ENCODE results near the gene JUP. TPM values are rescaled to one million over a fixed set of nuclear protein-coding genes. Genes with fewer than 3 reads are reported as not detected.

The JUP gene
- polyA plus RNA-seq, 1 of the 3 experiments (the other 2 are of a cell fraction) = 13.0 TPM

- POLR2A ChIA-PET = interaction anchor here (1.5 kb wide), 1 partner anchor 36 kb away, joined by 4 read pairs; the partner anchor contains the start of gene JUP
- H3K36me3 ChIP-seq (replicated peaks in 1 of 2; ENCODE audit: control insufficient read depth in 1 of 2, insufficient read depth in 2 of 2, low read length in 1 of 2) = no peaks in the 10 kb centered on the region
Measured at GRCh38 chr17:41750862-41751261, 35.6 kb downstream of the JUP start.

GRCh38 chr17:41748275-41748674 lies 38.2 kb downstream of the JUP start:
- no peak for DNase-seq
- POLR2A ChIA-PET = interaction anchor here (0.5 to 0.6 kb wide), 2 partner anchors 269 to 1627 kb away, joined by 3 read pairs; partner anchors contain the start of gene DNAJC7
- Histone ChIP-seq H3K4me2 (no peak overlapping the region), H3K9me2 (no peaks in the 10 kb centered on the region), H3K36me3 (replicated peaks in 1 of 2; ENCODE audit: control insufficient read depth in 1 of 2, insufficient read depth in 2 of 2, low read length in 1 of 2) (no peaks in the 10 kb centered on the region), H3K4me3 (ENCODE audit: low read depth in 2 of 2, low read length in 1 of 2) (no peak overlapping the region), H2AFZ (ENCODE audit: low read depth) (no peak overlapping the region), H4K20me1 (ENCODE audit: insufficient read depth) (no peaks in the 10 kb centered on the region), H3K27ac (ENCODE audit: low read depth in 2 of 2, low read length in 1 of 2) (no peak overlapping the region), H3K79me2 (ENCODE audit: insufficient read depth) (no peaks in the 10 kb centered on the region), H3K4me1 (ENCODE audit: control insufficient read depth in 1 of 2, insufficient read depth in 2 of 2, low read depth in 1 of 2, low read length in 1 of 2) (no peaks in the 10 kb centered on the region), H3K27me3 (ENCODE audit: insufficient read depth) (no peaks in the 10 kb centered on the region; the same call in 1 of the 2 replicates), H3K9me3 (no peaks in the 10 kb centered on the region), H3F3A (replicated peaks; ENCODE audit: insufficient read depth) (no peaks in the 10 kb centered on the region), H3K9ac (no peak overlapping the region)
- TF ChIP-seq TEAD4 (IDR thresholded peaks at IDR 0.05; ENCODE audit: borderline replicate concordance, insufficient read depth) (no peak), TCF12 (IDR thresholded peaks at IDR 0.05) (no peak), FOSL2 (IDR thresholded peaks at IDR 0.05; ENCODE audit: borderline replicate concordance, low read depth) (no peak), FOXJ3 (CRISPR knock-in tag; IDR thresholded peaks at IDR 0.05) (no peak), SMC3 (IDR thresholded peaks at IDR 0.05; ENCODE audit: low read depth, low read length) (no peak), EP300 (IDR thresholded peaks at IDR 0.05; ENCODE audit: borderline replicate concordance in 1 of 2, low read depth in 1 of 2, low read length in 1 of 2) (no peak), IRF3 (IDR thresholded peaks at IDR 0.05; ENCODE audit: low read depth, low read length) (no peak), SIN3A (IDR thresholded peaks at IDR 0.05; ENCODE audit: borderline replicate concordance, low read depth, low read length) (no peak)
- 88% methylated on average over 6 of the region's 6 CpGs for WGBS (ENCODE audit: low lambda C conversion rate)
- CTCF ChIA-PET = interaction anchor here (24.8 kb wide), 1 partner anchor 55 kb away, joined by 405 read pairs; the partner anchor contains the start of genes FKBP10 and P3H4

More at GRCh38 chr17:41750862-41751261, 35.6 kb downstream of the JUP start:
- Histone ChIP-seq H3K9me3 (no peaks in the 10 kb centered on the region), H3K9me2 (no peaks in the 10 kb centered on the region), H3K79me2 (ENCODE audit: insufficient read depth) (no peaks in the 10 kb centered on the region), H3K27me3 (ENCODE audit: insufficient read depth) (no peaks in the 10 kb centered on the region), H3K4me2 (no peak overlapping the region), H3K27ac (ENCODE audit: low read depth in 2 of 2, low read length in 1 of 2) (no peak overlapping the region), H3K4me1 (ENCODE audit: control insufficient read depth in 1 of 2, insufficient read depth in 2 of 2, low read depth in 1 of 2, low read length in 1 of 2) (no peaks in the 10 kb centered on the region; a peak in 1 of 4 replicates), H3K4me3 (ENCODE audit: low read depth in 2 of 2, low read length in 1 of 2) (no peak overlapping the region), H3F3A (replicated peaks; ENCODE audit: insufficient read depth) (no peaks in the 10 kb centered on the region), H3K9ac (no peak overlapping the region), H4K20me1 (ENCODE audit: insufficient read depth) (no peaks in the 10 kb centered on the region), H2AFZ (ENCODE audit: low read depth) (no peak overlapping the region)
- CTCF ChIA-PET = interaction anchor here (1.7 to 5.3 kb wide), 4 partner anchors 13 to 60 kb away, joined by 5 to 24 read pairs (median 22); partner anchors contain the start of genes JUP and P3H4
- TF ChIP-seq MXI1 (IDR thresholded peaks at IDR 0.05; ENCODE audit: low read depth, low read length) (no peak), RAD21 (IDR thresholded peaks at IDR 0.05; ENCODE audit: low read length) (no peak), REST (IDR thresholded peaks at IDR 0.05; ENCODE audit: low read depth, low read length) (no peak)
- DNase-seq = no peak
- 74% methylated on average over 4 of the region's 4 CpGs for WGBS (ENCODE audit: low lambda C conversion rate)
